H1 (cell line): ENCODE data around the gene GALNT18. TPM values are rescaled to one million over a fixed set of nuclear protein-coding genes. Genes with fewer than 3 reads are reported as not detected.

Experiments
- CTCF ChIA-PET: fragments of 300-600 bp; sonication (Branson Sonifier 250); formaldehyde crosslinking; loops from one replicate; lab custom pipeline; 2021; ENCODE audit not compliant: partially characterized antibody; lab: Charles Lee
- POLR2A ChIA-PET: fragments of 300-600 bp; sonication (Branson Sonifier 250); formaldehyde crosslinking; loops from one replicate; lab custom pipeline; 2021; ENCODE audit warnings: inconsistent platforms; ENCODE audit not compliant: partially characterized antibody; lab: Charles Lee
- DNase-seq, 2 experiments: peaks; one replicate each; pipeline versions ENCODE4 v3.0.0 to v3.0.0-alpha.2; 2010 to 2022; ENCODE audit warnings: low spot score in 2 of 2, low read depth in 1 of 2, mixed read lengths in 1 of 2
- FAIRE-seq: peaks from 2 replicates; lab custom pipeline; 2011; peaks lifted over from hg19 to GRCh38; lab: Jason Lieb, UNC
- H2AFZ ChIP-seq: 2 replicates; pipeline ENCODE4 v1.8.1; 2012; ENCODE audit warnings: low read length, inconsistent platforms
- H2AK5ac ChIP-seq: 2 replicates; pipeline ENCODE4 v1.6.1; 2013; ENCODE audit warnings: low read depth, low read length
- H2BK120ac ChIP-seq: replicated peaks from 2 replicates; pipeline ENCODE3; 2013; ENCODE audit warnings: low read depth, low read length, inconsistent platforms
- H2BK12ac ChIP-seq: 2 replicates; pipeline ENCODE4 v1.6.1; 2013; ENCODE audit warnings: low read depth, low read length
- H2BK15ac ChIP-seq: 2 replicates; pipeline ENCODE4 v1.6.1; 2013; ENCODE audit warnings: low read length
- H2BK20ac ChIP-seq: 2 replicates; pipeline ENCODE4 v1.6.1; 2013; ENCODE audit warnings: low read length
- H2BK5ac ChIP-seq: 2 replicates; pipeline ENCODE4 v1.6.1; 2013; ENCODE audit warnings: low read depth, low read length
- H3K14ac ChIP-seq: 2 replicates; pipeline ENCODE4 v1.6.1; 2013; ENCODE audit warnings: inconsistent platforms; ENCODE audit not compliant: insufficient read length
- H3K18ac ChIP-seq: 2 replicates; pipeline ENCODE4 v1.6.1; 2013; ENCODE audit warnings: low read length; ENCODE audit errors: extremely low read depth
- H3K23ac ChIP-seq: 2 replicates; pipeline ENCODE4 v1.6.1; 2013; ENCODE audit warnings: inconsistent platforms; ENCODE audit not compliant: insufficient read length
- H3K23me2 ChIP-seq: 2 replicates; pipeline ENCODE4 v1.6.1; 2013; ENCODE audit warnings: low read depth, low read length
- H3K27ac ChIP-seq: 2 replicates; pipeline ENCODE4 v1.6.1; 2011; ENCODE audit warnings: low read depth, low read length, inconsistent platforms
- H3K27me3 ChIP-seq, 4 experiments: replicated peaks in 1 of 4; 1 replicate in 1 of 4; 2 replicates in 3 of 4; pipeline versions ENCODE4 v1.6.1 to v1.8.1; 2011 to 2013; ENCODE audit warnings: low read length in 3 of 4, mild to moderate bottlenecking in 3 of 4, inconsistent platforms in 2 of 4, mixed read lengths in 2 of 4, moderate library complexity in 1 of 4; ENCODE audit not compliant: control insufficient read depth in 3 of 4, insufficient read depth in 3 of 4; ENCODE audit errors: extremely low read depth in 1 of 4
- H3K36me3 ChIP-seq, 4 experiments: 2 replicates each; pipeline versions ENCODE4 v1.6.1 to v1.8.1; 2011 to 2013; ENCODE audit warnings: mild to moderate bottlenecking in 4 of 4, low read length in 3 of 4, moderate library complexity in 2 of 4, control low read depth in 1 of 4, inconsistent platforms in 1 of 4; ENCODE audit not compliant: insufficient read depth in 4 of 4, control insufficient read depth in 2 of 4
- H3K4ac ChIP-seq: replicated peaks from 2 replicates; pipeline ENCODE3; 2013; ENCODE audit warnings: low read length, low read depth, mixed read lengths, inconsistent platforms; ENCODE audit not compliant: insufficient read length
- H3K4me1 ChIP-seq, 4 experiments: replicated peaks in 1 of 4; 1 replicate in 1 of 4; 2 replicates in 3 of 4; pipeline versions ENCODE4 v1.6.1 to v1.8.1; 2011 to 2013; ENCODE audit warnings: low read length in 3 of 4, inconsistent platforms in 2 of 4, mixed read lengths in 1 of 4; ENCODE audit not compliant: insufficient read depth in 4 of 4, control insufficient read depth in 3 of 4
- H3K4me2 ChIP-seq, 2 experiments: 2 replicates each; pipeline versions ENCODE4 v1.6.1 to v1.8.1; 2011 to 2013; ENCODE audit warnings: low read depth in 2 of 2, low read length in 2 of 2, control low read depth in 1 of 2, inconsistent platforms in 1 of 2, mild to moderate bottlenecking in 1 of 2; ENCODE audit not compliant: insufficient read depth in 1 of 2
- H3K4me3 ChIP-seq, 4 experiments: fragments of 200-600, 300-600 bp in 1 of 4; sonication (generic), shearing (Covaris generic), sonication (Bioruptor Twin) in 1 of 4; 2 replicates each; pipeline versions ENCODE4 v1.5.1 to v1.8.1; 2011 to 2016; ENCODE audit warnings: low read length in 4 of 4, low read depth in 3 of 4, control low read depth in 2 of 4, inconsistent platforms in 2 of 4, mild to moderate bottlenecking in 2 of 4, mixed read lengths in 1 of 4, moderate library complexity in 1 of 4; ENCODE audit not compliant: insufficient read depth in 2 of 4; ENCODE audit errors: extremely low read depth in 1 of 4
- H3K56ac ChIP-seq: replicated peaks from 2 replicates; pipeline ENCODE3; 2013; ENCODE audit warnings: low read depth, mild to moderate bottlenecking, mixed read lengths, low read length, inconsistent platforms; ENCODE audit not compliant: insufficient read length
- H3K79me1 ChIP-seq: 2 replicates; pipeline ENCODE4 v1.6.1; 2013; ENCODE audit warnings: low read depth, low read length, control low read depth
- H3K79me2 ChIP-seq, 2 experiments: 2 replicates each; pipeline versions ENCODE4 v1.6.1 to v1.8.1; 2012 to 2013; ENCODE audit warnings: low read length in 2 of 2, mild to moderate bottlenecking in 2 of 2, inconsistent platforms in 1 of 2; ENCODE audit not compliant: insufficient read depth in 2 of 2, control insufficient read depth in 1 of 2
- H3K9ac ChIP-seq, 4 experiments: replicated peaks in 1 of 4; 1 replicate in 1 of 4; 2 replicates in 3 of 4; pipeline versions ENCODE4 v1.6.1 to v1.8.1; 2011 to 2013; ENCODE audit warnings: low read depth in 3 of 4, low read length in 3 of 4, control low read depth in 2 of 4, mild to moderate bottlenecking in 2 of 4, moderate library complexity in 2 of 4, inconsistent platforms in 1 of 4; ENCODE audit errors: extremely low read depth in 1 of 4
- H3K9me3 ChIP-seq, 2 experiments: 2 replicates each; pipeline versions ENCODE4 v1.6.1 to v1.8.1; 2012 to 2013; ENCODE audit warnings: mild to moderate bottlenecking in 2 of 2, moderate library complexity in 2 of 2, control low read depth in 1 of 2, inconsistent platforms in 1 of 2, low read depth in 1 of 2, low read length in 1 of 2, mixed read lengths in 1 of 2; ENCODE audit not compliant: insufficient read depth in 2 of 2
- H4K20me1 ChIP-seq, 2 experiments: replicated peaks in 1 of 2; 2 replicates each; pipeline versions ENCODE3 to v1.8.1; 2011 to 2013; ENCODE audit warnings: inconsistent platforms in 2 of 2, low read length in 2 of 2, mild to moderate bottlenecking in 1 of 2; ENCODE audit not compliant: insufficient read depth in 2 of 2, control insufficient read depth in 1 of 2
- H4K5ac ChIP-seq: 2 replicates; pipeline ENCODE4 v1.6.1; 2013; ENCODE audit warnings: low read length, low read depth, mixed read lengths, inconsistent platforms; ENCODE audit not compliant: insufficient read length
- H4K8ac ChIP-seq: 2 replicates; pipeline ENCODE4 v1.8.0; 2013; ENCODE audit warnings: mild to moderate bottlenecking, moderate library complexity, low read length, inconsistent platforms; ENCODE audit not compliant: insufficient read depth; ENCODE audit errors: extremely low read depth
- H4K91ac ChIP-seq: replicated peaks from 2 replicates; pipeline ENCODE3; 2013; ENCODE audit warnings: low read length, mixed read lengths, inconsistent platforms; ENCODE audit not compliant: insufficient read length
- ASH2L ChIP-seq: fragments of 200-600, 300-600 bp; sonication (generic); IDR thresholded peaks from one replicate; pipeline ENCODE4 v1.7.1; 2017; ENCODE audit warnings: low read length
- CBX8 ChIP-seq: fragments of 300-800, 300-1000 bp; sonication (generic); IDR thresholded peaks from 2 replicates; pipeline ENCODE4 v1.7.1; 2016; ENCODE audit warnings: low read depth, low read length, borderline replicate concordance
- CHD1 ChIP-seq: IDR thresholded peaks from 2 replicates; pipeline ENCODE4 v1.6.1; 2012; ENCODE audit warnings: low read depth, low read length, improper control_type of control experiment
- CREB1 ChIP-seq: IDR thresholded peaks from 2 replicates; pipeline ENCODE4 v1.6.1; 2012; ENCODE audit warnings: inconsistent platforms
- E2F6 ChIP-seq: IDR thresholded peaks from 2 replicates; pipeline ENCODE4 v1.6.1; 2012; ENCODE audit warnings: inconsistent platforms
- JUND ChIP-seq: IDR thresholded peaks from 2 replicates; pipeline ENCODE4 v1.6.1; 2011; ENCODE audit warnings: mild to moderate bottlenecking, improper control_type of control experiment, low read length
- KDM1A ChIP-seq: fragments of 200-600, 300-600 bp; sonication (generic); IDR thresholded peaks from 2 replicates; pipeline ENCODE4 v1.7.1; 2016; ENCODE audit warnings: mild to moderate bottlenecking, low read length, borderline replicate concordance
- RAD21 ChIP-seq, 2 experiments: IDR thresholded peaks in 1 of 2; conservative IDR thresholded peaks in 1 of 2; 2 replicates each; pipeline ENCODE4 v1.6.1; 2011; ENCODE audit warnings: low read depth in 2 of 2, low read length in 2 of 2, improper control_type of control experiment in 1 of 2, inconsistent platforms in 1 of 2, mild to moderate bottlenecking in 1 of 2, moderate library complexity in 1 of 2
- SAP30 ChIP-seq: fragments of 300-600 bp; sonication (generic); IDR thresholded peaks from 2 replicates; pipeline ENCODE4 v1.7.1; 2012; ENCODE audit warnings: low read length, moderate library complexity, mild to moderate bottlenecking, inconsistent platforms; ENCODE audit not compliant: insufficient read depth, insufficient replicate concordance
- SIN3A ChIP-seq, 2 experiments: IDR thresholded peaks in 1 of 2; conservative IDR thresholded peaks in 1 of 2; 2 replicates each; pipeline ENCODE4 v1.6.1; 2011 to 2012; ENCODE audit warnings: low read length in 2 of 2, improper control_type of control experiment in 1 of 2, low read depth in 1 of 2, mild to moderate bottlenecking in 1 of 2
- SP1 ChIP-seq: IDR thresholded peaks from 2 replicates; pipeline ENCODE4 v1.6.1; 2011; ENCODE audit warnings: low read depth, low read length
- SP4 ChIP-seq: IDR thresholded peaks from 2 replicates; pipeline ENCODE4 v1.6.1; 2012; ENCODE audit warnings: low read length, inconsistent platforms
- TBP ChIP-seq: IDR thresholded peaks from 2 replicates; pipeline ENCODE4 v1.6.1; 2011; ENCODE audit warnings: low read depth, low read length, improper control_type of control experiment
- TCF12 ChIP-seq: IDR thresholded peaks from 2 replicates; pipeline ENCODE4 v1.6.1; 2011; ENCODE audit warnings: low read depth, mild to moderate bottlenecking, low read length
- WGBS, 2 experiments: shearing (Covaris generic) in 1 of 2; methylation state at CpG; one replicate each; pipeline versions ENCODE4 v1.1.6 to v1.1.7; 2013 to 2015; ENCODE audit warnings: low lambda C conversion rate in 2 of 2, mixed read lengths in 2 of 2, inconsistent platforms in 1 of 2, low coverage in 1 of 2, missing lambda C conversion rate in 1 of 2; ENCODE audit not compliant: insufficient replicate concordance in 2 of 2, insufficient coverage in 1 of 2, insufficient read length in 1 of 2; ENCODE audit errors: extremely low coverage in 1 of 2, missing lambda C conversion rate in 1 of 2; 5-methylcytosine and 5-hydroxymethylcytosine counted together
- polyA plus RNA-seq, 7 experiments: library from polyadenylated mRNA; depleted of rRNA in 3 of 7; stranded (reverse) in 5 of 7; unstranded in 2 of 7; fragments of >200 nt in 5 of 7; fragments of 200-250 nt in 2 of 7; gene quantifications; 1 replicate in 5 of 7; 2 replicates in 1 of 7; 4 replicates in 1 of 7; pipeline versions ENCODE4 v1.2.1 to v1.2.3, GENCODE V29; 2011 to 2013; ENCODE audit warnings: missing spikeins in 2 of 7, mixed read lengths in 2 of 7
- total RNA-seq: library from RNA; stranded (reverse); fragmentation: NEBNext Ultra II Directional; extraction: Animal tissue kit (Norgen Biotek cat#: 25700); gene quantifications from 2 replicates; pipeline ENCODE4 v1.2.1, GENCODE V29; 2021

GALNT18 gene
- total and polyA plus RNA-seq, 2 of the 8 experiments (the other 6 are each of a cell fraction or from before 2014, with no cell fraction given), result 6.0 to 9.4 TPM

DNA sequence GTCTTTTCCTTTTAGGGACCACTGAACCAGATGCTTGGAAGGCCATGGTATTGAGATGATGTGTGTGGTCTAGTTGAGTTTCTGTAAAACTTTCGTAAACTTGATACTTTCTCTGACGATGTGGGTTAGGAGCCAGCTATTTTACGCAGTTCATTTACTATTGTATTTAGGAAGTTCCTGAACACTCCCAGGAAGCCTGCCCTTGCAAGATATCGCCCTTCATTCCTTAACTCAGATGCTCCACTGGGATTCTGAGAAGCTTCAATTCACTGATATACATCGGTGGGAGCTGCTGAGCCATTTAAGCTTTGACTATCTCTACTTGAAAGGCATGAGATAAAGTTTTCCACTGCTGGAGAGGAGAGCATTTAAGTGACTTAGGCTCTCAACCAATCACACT lies 390.0 kb downstream of the GALNT18 start:
- no peak overlapping the region for H4K91ac ChIP-seq
- no peak overlapping the region for H2BK12ac ChIP-seq
- TF ChIP-seq TBP, result no peak
- TF ChIP-seq SP1, result no peak
- no peak for TF ChIP-seq KDM1A
- no peak for TF ChIP-seq SIN3A (conservative IDR thresholded peaks at IDR 0.05 in 1 of 2, IDR thresholded peaks at IDR 0.05 in 1 of 2; ENCODE audit: low read depth in 1 of 2, low read length in 2 of 2)
- TF ChIP-seq RAD21 (IDR thresholded peaks at IDR 0.05 in 1 of 2, conservative IDR thresholded peaks at IDR 0.05 in 1 of 2; ENCODE audit: low read depth in 2 of 2, low read length in 2 of 2), result no peak
- no peak for TF ChIP-seq CHD1
- no peak for TF ChIP-seq TCF12
- no peak for TF ChIP-seq SP4
- TF ChIP-seq SAP30, result no peak
- TF ChIP-seq E2F6, result no peak
- TF ChIP-seq CREB1, result no peak
- TF ChIP-seq CBX8, result no peak
- no peak for TF ChIP-seq JUND
- TF ChIP-seq ASH2L, result no peak

More for the DNA sequence above, 390.0 kb downstream of the GALNT18 start:
- H2AK5ac ChIP-seq, result no peak overlapping the region
- no peak overlapping the region for H3K56ac ChIP-seq
- no peak overlapping the region for H2BK5ac ChIP-seq
- ChIA-PET CTCF (interaction anchor here (0.5 to 9.4 kb wide), 31 partner anchors 10 to 603 kb away, joined by 3 to 82 read pairs (median 4); no protein-coding TSS in a partner anchor), POLR2A (no interaction called here)
- H4K5ac ChIP-seq, result no peak overlapping the region
- H3K27ac ChIP-seq, result no peak overlapping the region
- no peak overlapping the region for H3K4ac ChIP-seq
- H3K79me2 ChIP-seq, result no peaks in the 10 kb centered on the region
- no peaks in the 10 kb centered on the region for H3K9me3 ChIP-seq
- no peak overlapping the region for H2BK20ac ChIP-seq
- H3K4me2 ChIP-seq, result no peak overlapping the region
- DNase-seq (no peak), FAIRE-seq (no peak)
- H3K36me3 ChIP-seq, result no peaks in the 10 kb centered on the region
- H4K20me1 ChIP-seq, result peaks cover 0 to 1% of the 10 kb centered on the region in 2 experiments
- no peaks in the 10 kb centered on the region for H3K79me1 ChIP-seq
- no peak overlapping the region for H3K18ac ChIP-seq
- no peaks in the 10 kb centered on the region for H3K4me1 ChIP-seq
- H4K8ac ChIP-seq, result no peak overlapping the region
- WGBS, 2 experiments, result 94% methylated on average over 5 of the region's 5 CpGs; no CpG with 5 or more reads in 1 of the 2 experiments
- no peak overlapping the region for H3K23ac ChIP-seq
- no peak overlapping the region for H3K14ac ChIP-seq
- no peaks in the 10 kb centered on the region for H3K23me2 ChIP-seq
- no peak overlapping the region for H2BK15ac ChIP-seq
- no peak overlapping the region for H3K4me3 ChIP-seq
- no peak overlapping the region for H2BK120ac ChIP-seq
- H2AFZ ChIP-seq, result no peak overlapping the region
- H3K9ac ChIP-seq, result no peak overlapping the region
- H3K27me3 ChIP-seq, result peaks cover 0 to 4% (median 0%) of the 10 kb centered on the region in 4 experiments; a peak in 2 of 7 replicates
